Activated T-cell treated with anti-CD3 and anti-CD28 coated beads for 48 hours (primary cell): ENCODE measurements around the gene SLIT3.
"Not testable (repeated sequence)": the region's sequence is repeated elsewhere in the genome, so short reads cannot be mapped to it uniquely, and the experiment has no call there.

Experiments used
- DNase-seq: peaks from one replicate; pipeline ENCODE4 v3.0.0-alpha.2; 2020; ENCODE audit warnings: low read depth

SLIT3 gene

GRCh38 chr5:168669156-168669555 lies 631.8 kb downstream of the SLIT3 start:
- no peak for DNase-seq

GRCh38 chr5:168668078-168668477 lies 632.9 kb downstream of the SLIT3 start:
- no peak for DNase-seq

GRCh38 chr5:168667301-168667840 lies 633.6 kb downstream of the SLIT3 start:
- DNase-seq = no peak

GRCh38 chr5:168666356-168666755 lies 634.6 kb downstream of the SLIT3 start:
- DNase-seq = no peak

- no peak for DNase-seq
Measured at GRCh38 chr5:168663276-168664004, 637.5 kb downstream of the SLIT3 start.

- no peak for DNase-seq
Measured at GRCh38 chr5:168661593-168662485, 639.1 kb downstream of the SLIT3 start.

- no peak for DNase-seq
Measured at GRCh38 chr5:168660691-168661090, 640.2 kb downstream of the SLIT3 start.

- no peak for DNase-seq
Measured at GRCh38 chr5:168659286-168659847, 641.6 kb downstream of the SLIT3 start.

- no peak for DNase-seq
Measured at GRCh38 chr5:168658394-168658793, 642.5 kb downstream of the SLIT3 start.

GRCh38 chr5:168656633-168657032 lies 644.3 kb downstream of the SLIT3 start:
- no peak for DNase-seq

GRCh38 chr5:168655316-168655715 lies 645.6 kb downstream of the SLIT3 start:
- DNase-seq = no peak

- DNase-seq = no peak
Measured at GRCh38 chr5:168654211-168654721, 646.7 kb downstream of the SLIT3 start.

GRCh38 chr5:168653626-168654025 lies 647.3 kb downstream of the SLIT3 start:
- no peak for DNase-seq

GRCh38 chr5:168651648-168652047 lies 649.3 kb downstream of the SLIT3 start:
- DNase-seq = no peak

- DNase-seq = no peak
Measured at GRCh38 chr5:168649306-168649705, 651.6 kb downstream of the SLIT3 start.

GRCh38 chr5:168648576-168648975 lies 652.4 kb downstream of the SLIT3 start:
- DNase-seq = no peak

GRCh38 chr5:168648016-168648415 lies 652.9 kb downstream of the SLIT3 start:
- DNase-seq = no peak

- no peak for DNase-seq
Measured at GRCh38 chr5:168647083-168647482, 653.9 kb downstream of the SLIT3 start.

GRCh38 chr5:168646335-168646734 lies 654.6 kb downstream of the SLIT3 start:
- DNase-seq = no peak

GRCh38 chr5:168645195-168645594 lies 655.7 kb downstream of the SLIT3 start:
- no peak for DNase-seq

- DNase-seq = no peak
Measured at GRCh38 chr5:168642019-168642418, 658.9 kb downstream of the SLIT3 start.

GRCh38 chr5:168638846-168639245 lies 662.1 kb downstream of the SLIT3 start:
- DNase-seq = not testable (repeated sequence)
